K562 (cell line): ENCODE measurements around the gene KIAA0513. TPM values are rescaled to one million over a fixed set of nuclear protein-coding genes. Genes with fewer than 3 reads are reported as not detected.
A peak's percentile ranks its signal among the peaks of the same experiment; 100 is the strongest.

Experiments used
- CBX3 ChIP-seq, 2 experiments: IDR thresholded peaks; 1 replicate in 1 of 2; 2 replicates in 1 of 2; pipeline ENCODE4 v1.6.1; 2012; ENCODE audit warnings: inconsistent platforms in 2 of 2, low read length in 2 of 2, borderline replicate concordance in 1 of 2, control low read depth in 1 of 2
- CHCHD3 ChIP-seq: fragments of 250-450 bp; sonication (Bioruptor Pico); IDR thresholded peaks from 2 replicates; pipeline ENCODE4 v2.1.2; 2022; ENCODE audit warnings: mild to moderate bottlenecking
- ELF2 ChIP-seq: fragments of 250-450 bp; sonication (Bioruptor Pico); IDR thresholded peaks from 2 replicates; pipeline ENCODE4 v1.5.0; 2021; ENCODE audit warnings: mild to moderate bottlenecking
- MED1 ChIP-seq: sonication (generic); formaldehyde crosslinking; IDR thresholded peaks from 2 replicates; pipeline ENCODE4 v1.8.1; 2023; ENCODE audit warnings: missing genetic modification reagents, borderline replicate concordance
- NELFE ChIP-seq: IDR thresholded peaks from 2 replicates; pipeline ENCODE4 v1.6.1; 2011; ENCODE audit warnings: mild to moderate bottlenecking; ENCODE audit not compliant: insufficient read depth, insufficient read length
- PML ChIP-seq: IDR thresholded peaks from 2 replicates; pipeline ENCODE4 v1.6.1; 2012; ENCODE audit warnings: low read length, inconsistent platforms
- SMAD2 ChIP-seq: fragments of 150-350 bp; IDR thresholded peaks from 2 replicates; pipeline ENCODE4 v1.6.1; 2014; ENCODE audit warnings: low read depth, mild to moderate bottlenecking, low read length
- SMAD3 ChIP-seq: fragments of 450-650 bp; formaldehyde crosslinking; conservative IDR thresholded peaks from 2 replicates; pipeline ENCODE4 v1.4.0; 2020; ENCODE audit warnings: mild to moderate bottlenecking
- SRSF1 ChIP-seq: fragments of 200-400 bp; formaldehyde crosslinking; IDR thresholded peaks from 2 replicates; pipeline ENCODE4 v1.6.1; 2017; ENCODE audit warnings: mild to moderate bottlenecking, low read depth, low read length, moderate library complexity
- TARDBP ChIP-seq: fragments of 450-650 bp; IDR thresholded peaks from 2 replicates; pipeline ENCODE4 v1.6.1; 2016
- ZBTB8A ChIP-seq: fragments of 450-650 bp; IDR thresholded peaks from 2 replicates; pipeline ENCODE4 v1.6.1; 2018; ENCODE audit warnings: mild to moderate bottlenecking, moderate library complexity; ENCODE audit not compliant: partially characterized antibody
- ZC3H11A ChIP-seq: IDR thresholded peaks from 2 replicates; pipeline ENCODE4 v1.6.1; 2012; ENCODE audit warnings: low read depth, low read length, improper control_type of control experiment
- ZKSCAN3 ChIP-seq: fragments of 250-450 bp; sonication (Bioruptor Pico); IDR thresholded peaks from 2 replicates; pipeline ENCODE4 v1.4.0; 2020
- ZNF444 ChIP-seq: fragments of 250-450 bp; sonication (Bioruptor Pico); IDR thresholded peaks from 2 replicates; pipeline ENCODE4 v1.4.0; 2020; ENCODE audit warnings: mild to moderate bottlenecking, moderate library complexity
- ZNF780A ChIP-seq: fragments of 250-450 bp; sonication (Bioruptor Pico); IDR thresholded peaks from 2 replicates; pipeline ENCODE4 v1.5.0; 2021; ENCODE audit warnings: mild to moderate bottlenecking
- polyA plus RNA-seq, 8 experiments: library from polyadenylated mRNA; depleted of rRNA in 4 of 8; stranded (reverse) in 5 of 8; unstranded in 3 of 8; fragments of >200 nt; fragmentation: Nextera tagmentation in 2 of 8; fragmentation: Illumina TruSeq in 1 of 8; extraction: Ambion mirVana in 2 of 8; extraction: Trizol in 1 of 8; gene quantifications; 2 replicates each; pipeline versions ENCODE4 v1.2.1 to v1.2.3, GENCODE V29; 2011 to 2014; ENCODE audit warnings: inconsistent platforms in 1 of 8, missing spikeins in 1 of 8
- total RNA-seq, 7 experiments: library from RNA; depleted of rRNA in 6 of 7; stranded (reverse); fragments of >200 nt in 6 of 7; fragmentation: Illumina TruSeq in 2 of 7; extraction: Trizol in 2 of 7; gene quantifications; 2 replicates each; pipeline versions ENCODE4 v1.2.1 to v1.2.3, GENCODE V29; 2011 to 2021; ENCODE audit warnings: low replicate concordance in 1 of 7
- TF ChIP-seq, protein P1 (sequence below), 3 experiments: fragments of 200-800 bp in 1 of 3; fragments of 250-450 bp in 1 of 3; fragments of 450-650 bp in 1 of 3; sonication (Bioruptor Pico) in 1 of 3; sonication (Bioruptor generic) in 1 of 3; formaldehyde crosslinking in 1 of 3; IDR thresholded peaks; 2 replicates each; pipeline versions ENCODE4 v1.6.1 to v1.8.0; 2016 to 2022; ENCODE audit warnings: mild to moderate bottlenecking in 2 of 3, missing genetic modification characterization in 2 of 3, missing compliant biosample characterization in 1 of 3, moderate library complexity in 1 of 3
- TF ChIP-seq, protein P2 (sequence below): fragments of 450-650 bp; formaldehyde crosslinking; IDR thresholded peaks from 2 replicates; pipeline ENCODE4 v1.4.0; 2022; ENCODE audit warnings: missing genetic modification characterization
- TF ChIP-seq, protein P3 (sequence below), 2 experiments: IDR thresholded peaks; 2 replicates each; pipeline ENCODE4 v1.6.1; 2011; ENCODE audit warnings: borderline replicate concordance in 1 of 2, control low read depth in 1 of 2, low read depth in 1 of 2, low read length in 1 of 2, mild to moderate bottlenecking in 1 of 2, mixed read lengths in 1 of 2, moderate library complexity in 1 of 2; ENCODE audit not compliant: insufficient read depth in 1 of 2, insufficient read length in 1 of 2, poor library complexity in 1 of 2, severe bottlenecking in 1 of 2; ENCODE audit errors: extremely low read depth in 1 of 2
- TF ChIP-seq, protein P4 (sequence below): sonication (generic); formaldehyde crosslinking; IDR thresholded peaks from 2 replicates; pipeline ENCODE4 v1.8.0; 2022; ENCODE audit warnings: missing genetic modification reagents, mild to moderate bottlenecking, borderline replicate concordance
- TF ChIP-seq, protein P5 (sequence below), 2 experiments: fragments of 250-450 bp in 1 of 2; fragments of 450-650 bp in 1 of 2; sonication (Bioruptor Pico) in 1 of 2; IDR thresholded peaks; 2 replicates each; pipeline versions ENCODE4 v1.6.1 to v1.8.0; 2016 to 2021; ENCODE audit warnings: mild to moderate bottlenecking in 2 of 2, moderate library complexity in 2 of 2, missing compliant biosample characterization in 1 of 2, missing genetic modification characterization in 1 of 2

The KIAA0513 gene
- total and polyA plus RNA-seq, 9 of the 15 experiments (the other 6 are each of a cell fraction or from before 2014, with no cell fraction given), result 0.18 to 13.7 (median 10.2) TPM

DNA sequence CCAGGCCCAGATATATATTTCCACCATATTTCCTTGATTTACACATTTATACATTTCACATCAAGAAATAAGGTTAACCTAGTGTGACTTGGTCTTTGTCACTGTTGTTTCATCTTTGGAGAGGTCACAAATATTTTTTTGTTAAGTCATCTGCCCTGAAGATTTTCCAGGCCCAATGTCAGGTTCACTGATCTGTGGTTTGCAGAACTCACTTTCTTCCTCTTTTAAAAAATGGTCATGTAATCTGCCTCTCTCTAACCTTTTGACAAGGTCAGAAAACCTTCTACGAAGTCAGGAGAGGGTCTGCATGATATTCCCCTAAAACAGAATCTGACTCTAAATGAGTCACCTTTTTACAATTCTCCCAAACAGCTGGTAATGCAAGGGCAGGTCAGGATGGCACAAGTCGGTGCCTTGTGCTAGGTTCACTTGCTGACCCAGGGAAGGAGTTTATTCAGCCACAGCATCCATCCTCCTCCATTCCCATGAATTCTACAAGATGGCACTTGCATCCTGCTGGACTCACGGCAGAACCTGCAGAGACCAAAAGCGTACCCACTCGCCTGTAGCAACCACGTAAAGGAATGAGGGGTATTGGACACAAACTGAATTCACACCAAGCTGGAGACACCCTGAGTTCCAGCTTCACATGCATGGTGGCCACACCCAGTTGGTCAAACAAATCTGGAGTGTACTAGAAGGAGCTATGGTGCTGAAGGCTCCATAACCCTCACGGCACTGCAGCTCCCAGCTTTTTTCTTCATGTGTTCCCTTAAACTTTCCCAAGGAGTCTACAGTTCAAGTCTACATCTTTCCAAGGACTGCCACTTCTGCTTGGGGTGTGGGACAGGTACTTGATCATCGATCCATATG is 1.6 kb upstream of the KIAA0513 start (continued):
- TF ChIP-seq, protein P1, sequence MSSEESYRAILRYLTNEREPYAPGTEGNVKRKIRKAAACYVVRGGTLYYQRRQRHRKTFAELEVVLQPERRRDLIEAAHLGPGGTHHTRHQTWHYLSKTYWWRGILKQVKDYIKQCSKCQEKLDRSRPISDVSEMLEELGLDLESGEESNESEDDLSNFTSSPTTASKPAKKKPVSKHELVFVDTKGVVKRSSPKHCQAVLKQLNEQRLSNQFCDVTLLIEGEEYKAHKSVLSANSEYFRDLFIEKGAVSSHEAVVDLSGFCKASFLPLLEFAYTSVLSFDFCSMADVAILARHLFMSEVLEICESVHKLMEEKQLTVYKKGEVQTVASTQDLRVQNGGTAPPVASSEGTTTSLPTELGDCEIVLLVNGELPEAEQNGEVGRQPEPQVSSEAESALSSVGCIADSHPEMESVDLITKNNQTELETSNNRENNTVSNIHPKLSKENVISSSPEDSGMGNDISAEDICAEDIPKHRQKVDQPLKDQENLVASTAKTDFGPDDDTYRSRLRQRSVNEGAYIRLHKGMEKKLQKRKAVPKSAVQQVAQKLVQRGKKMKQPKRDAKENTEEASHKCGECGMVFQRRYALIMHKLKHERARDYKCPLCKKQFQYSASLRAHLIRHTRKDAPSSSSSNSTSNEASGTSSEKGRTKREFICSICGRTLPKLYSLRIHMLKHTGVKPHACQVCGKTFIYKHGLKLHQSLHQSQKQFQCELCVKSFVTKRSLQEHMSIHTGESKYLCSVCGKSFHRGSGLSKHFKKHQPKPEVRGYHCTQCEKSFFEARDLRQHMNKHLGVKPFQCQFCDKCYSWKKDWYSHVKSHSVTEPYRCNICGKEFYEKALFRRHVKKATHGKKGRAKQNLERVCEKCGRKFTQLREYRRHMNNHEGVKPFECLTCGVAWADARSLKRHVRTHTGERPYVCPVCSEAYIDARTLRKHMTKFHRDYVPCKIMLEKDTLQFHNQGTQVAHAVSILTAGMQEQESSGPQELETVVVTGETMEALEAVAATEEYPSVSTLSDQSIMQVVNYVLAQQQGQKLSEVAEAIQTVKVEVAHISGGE (CRISPR knock-in tag; IDR thresholded peaks at IDR 0.05), result no peak
- TF ChIP-seq, protein P2, sequence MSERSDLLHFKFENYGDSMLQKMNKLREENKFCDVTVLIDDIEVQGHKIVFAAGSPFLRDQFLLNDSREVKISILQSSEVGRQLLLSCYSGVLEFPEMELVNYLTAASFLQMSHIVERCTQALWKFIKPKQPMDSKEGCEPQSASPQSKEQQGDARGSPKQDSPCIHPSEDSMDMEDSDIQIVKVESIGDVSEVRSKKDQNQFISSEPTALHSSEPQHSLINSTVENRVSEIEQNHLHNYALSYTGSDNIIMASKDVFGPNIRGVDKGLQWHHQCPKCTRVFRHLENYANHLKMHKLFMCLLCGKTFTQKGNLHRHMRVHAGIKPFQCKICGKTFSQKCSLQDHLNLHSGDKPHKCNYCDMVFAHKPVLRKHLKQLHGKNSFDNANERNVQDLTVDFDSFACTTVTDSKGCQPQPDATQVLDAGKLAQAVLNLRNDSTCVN, result no peak
- TF ChIP-seq PML (no peak), TARDBP (no peak), SRSF1 (no peak), MED1 (CRISPR knock-in tag) (no peak), CHCHD3 (CRISPR knock-in tag) (no peak), ZKSCAN3 (CRISPR knock-in tag) (no peak), CBX3 (IDR thresholded peaks at IDR 0.05; ENCODE audit: borderline replicate concordance in 1 of 2, low read length in 2 of 2) (no peak), ZC3H11A (no peak), ZBTB8A (no peak), NELFE (no peak), SMAD3 (CRISPR knock-in tag) (0 out of 2 replicates have a peak, but pooled peaks have one; percentile 21), SMAD2 (no peak), ZNF780A (CRISPR knock-in tag) (no peak), ELF2 (CRISPR knock-in tag) (no peak), ZNF444 (CRISPR knock-in tag) (no peak)
- TF ChIP-seq, protein P3, sequence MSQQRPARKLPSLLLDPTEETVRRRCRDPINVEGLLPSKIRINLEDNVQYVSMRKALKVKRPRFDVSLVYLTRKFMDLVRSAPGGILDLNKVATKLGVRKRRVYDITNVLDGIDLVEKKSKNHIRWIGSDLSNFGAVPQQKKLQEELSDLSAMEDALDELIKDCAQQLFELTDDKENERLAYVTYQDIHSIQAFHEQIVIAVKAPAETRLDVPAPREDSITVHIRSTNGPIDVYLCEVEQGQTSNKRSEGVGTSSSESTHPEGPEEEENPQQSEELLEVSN (IDR thresholded peaks at IDR 0.05; ENCODE audit: borderline replicate concordance in 1 of 2, extremely low read depth in 1 of 2, insufficient read depth in 1 of 2, insufficient read length in 1 of 2, low read depth in 1 of 2, low read length in 1 of 2, poor library complexity in 1 of 2, severe bottlenecking in 1 of 2), result no peak
- TF ChIP-seq, protein P4, sequence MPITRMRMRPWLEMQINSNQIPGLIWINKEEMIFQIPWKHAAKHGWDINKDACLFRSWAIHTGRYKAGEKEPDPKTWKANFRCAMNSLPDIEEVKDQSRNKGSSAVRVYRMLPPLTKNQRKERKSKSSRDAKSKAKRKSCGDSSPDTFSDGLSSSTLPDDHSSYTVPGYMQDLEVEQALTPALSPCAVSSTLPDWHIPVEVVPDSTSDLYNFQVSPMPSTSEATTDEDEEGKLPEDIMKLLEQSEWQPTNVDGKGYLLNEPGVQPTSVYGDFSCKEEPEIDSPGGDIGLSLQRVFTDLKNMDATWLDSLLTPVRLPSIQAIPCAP (CRISPR knock-in tag), result no peak
- TF ChIP-seq, protein P5, sequence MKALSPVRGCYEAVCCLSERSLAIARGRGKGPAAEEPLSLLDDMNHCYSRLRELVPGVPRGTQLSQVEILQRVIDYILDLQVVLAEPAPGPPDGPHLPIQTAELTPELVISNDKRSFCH (CRISPR knock-in tag; IDR thresholded peaks at IDR 0.05), result no peak
- TF ChIP-seq, protein P5 (tag; IDR thresholded peaks at IDR 0.05), result 0 out of 2 replicates have a peak, but pooled peaks have one; percentile 32
